Endodermal cell (in vitro differentiated cells): ENCODE measurements around the gene RRAD. TPM values are rescaled to one million over a fixed set of nuclear protein-coding genes. Genes with fewer than 3 reads are reported as not detected.

Experiments
- DNase-seq: peaks from one replicate; pipeline ENCODE4 v3.0.0-alpha.2; 2017
- H3K27ac ChIP-seq: 2 replicates; pipeline ENCODE4 v1.5.1; 2013; ENCODE audit warnings: mild to moderate bottlenecking, low read depth, low read length, moderate library complexity
- H3K27me3 ChIP-seq: 2 replicates; pipeline ENCODE4 v1.6.1; 2013; ENCODE audit warnings: mild to moderate bottlenecking, low read length, moderate library complexity; ENCODE audit not compliant: insufficient read depth, control insufficient read depth, poor library complexity, severe bottlenecking
- H3K36me3 ChIP-seq: 2 replicates; pipeline ENCODE4 v1.7.0; 2013; ENCODE audit warnings: mild to moderate bottlenecking, low read length, moderate library complexity; ENCODE audit not compliant: control insufficient read depth, insufficient read depth
- H3K4me1 ChIP-seq: one replicate; pipeline ENCODE4 v1.7.0; 2013; ENCODE audit warnings: low read length; ENCODE audit not compliant: control insufficient read depth, insufficient read depth
- H3K4me3 ChIP-seq: 2 replicates; pipeline ENCODE4 v1.5.1; 2013; ENCODE audit warnings: mild to moderate bottlenecking, low read length, moderate library complexity
- H3K9ac ChIP-seq: 2 replicates; pipeline ENCODE4 v1.6.1; 2013; ENCODE audit warnings: mild to moderate bottlenecking, low read length, moderate library complexity; ENCODE audit not compliant: poor library complexity, severe bottlenecking; ENCODE audit errors: extremely low read depth
- H3K9me3 ChIP-seq: 2 replicates; pipeline ENCODE4 v1.6.1; 2013; ENCODE audit warnings: mild to moderate bottlenecking, low read length, moderate library complexity; ENCODE audit not compliant: control insufficient read depth
- H3K27ac Mint-ChIP-seq: 2 replicates; pipeline ENCODE4 v1.8.0; 2020; ENCODE audit warnings: mixed read lengths
- H3K27me3 Mint-ChIP-seq: 2 replicates; pipeline ENCODE4 v1.8.0; 2021; ENCODE audit warnings: mild to moderate bottlenecking, mixed read lengths; ENCODE audit not compliant: insufficient read depth
- H3K36me3 Mint-ChIP-seq: 2 replicates; pipeline ENCODE4 v1.8.0; 2020; ENCODE audit warnings: low read depth, mixed read lengths
- H3K4me1 Mint-ChIP-seq: 2 replicates; pipeline ENCODE4 v1.8.0; 2020; ENCODE audit warnings: mixed read lengths
- H3K4me3 Mint-ChIP-seq: 2 replicates; pipeline ENCODE4 v1.8.0; 2020; ENCODE audit warnings: mild to moderate bottlenecking, moderate library complexity, mixed read lengths
- H3K9me3 Mint-ChIP-seq: 2 replicates; pipeline ENCODE4 v1.8.0; 2020; ENCODE audit warnings: mild to moderate bottlenecking, mixed read lengths
- CTCF ChIP-seq: fragments of 200-600 bp; sonication (generic); conservative IDR thresholded peaks from 2 replicates; pipeline ENCODE4 v1.5.0; 2021; ENCODE audit warnings: antibody characterized with exemption, mild to moderate bottlenecking
- WGBS, 2 experiments: methylation state at CpG; one replicate each; pipeline versions ENCODE4 v1.1.5 to v1.1.7; 2013; ENCODE audit warnings: missing lambda C conversion rate in 2 of 2, mixed read lengths in 1 of 2; ENCODE audit not compliant: insufficient coverage in 1 of 2, insufficient read length in 1 of 2; 5-methylcytosine and 5-hydroxymethylcytosine counted together
- total RNA-seq, 2 donors: library from RNA; stranded (reverse); fragmentation: NEBNext Ultra II Directional in 1 of 2; extraction: Animal tissue kit (Norgen Biotek cat#: 25700) in 1 of 2; gene quantifications; 2 replicates in 1 of 2; 3 replicates in 1 of 2; pipeline ENCODE4 v1.2.1, GENCODE V29; 2021

Gene RRAD
- total RNA-seq, 2 donors from 2014 or later, result 0.55 TPM; not detected in 1

- Histone ChIP-seq H3K9ac (no peak overlapping the region), H3K27ac (no peak overlapping the region), H3K9me3 (no peaks in the 10 kb centered on the region), H3K4me3 (no peak overlapping the region), H3K4me1 (peaks cover 10% of the 10 kb centered on the region), H3K27me3 (no peaks in the 10 kb centered on the region), H3K36me3 (no peaks in the 10 kb centered on the region)
- Mint-ChIP-seq H3K36me3 (no peaks in the 10 kb centered on the region), H3K9me3 (no peaks in the 10 kb centered on the region), H3K4me3 (no peak overlapping the region), H3K4me1 (peaks cover 15% of the 10 kb centered on the region), H3K27ac (no peak overlapping the region), H3K27me3 (peaks cover 7% of the 10 kb centered on the region)
- 72 to 73% methylated on average over 2 to 8 of the region's 9 CpGs for WGBS, 2 experiments
- no peak for TF ChIP-seq CTCF
- DNase-seq, result peak; percentile 78
These were observed 25.2 kb downstream of the RRAD start for GRCh38 chr16:66899945-66900710.

DNA sequence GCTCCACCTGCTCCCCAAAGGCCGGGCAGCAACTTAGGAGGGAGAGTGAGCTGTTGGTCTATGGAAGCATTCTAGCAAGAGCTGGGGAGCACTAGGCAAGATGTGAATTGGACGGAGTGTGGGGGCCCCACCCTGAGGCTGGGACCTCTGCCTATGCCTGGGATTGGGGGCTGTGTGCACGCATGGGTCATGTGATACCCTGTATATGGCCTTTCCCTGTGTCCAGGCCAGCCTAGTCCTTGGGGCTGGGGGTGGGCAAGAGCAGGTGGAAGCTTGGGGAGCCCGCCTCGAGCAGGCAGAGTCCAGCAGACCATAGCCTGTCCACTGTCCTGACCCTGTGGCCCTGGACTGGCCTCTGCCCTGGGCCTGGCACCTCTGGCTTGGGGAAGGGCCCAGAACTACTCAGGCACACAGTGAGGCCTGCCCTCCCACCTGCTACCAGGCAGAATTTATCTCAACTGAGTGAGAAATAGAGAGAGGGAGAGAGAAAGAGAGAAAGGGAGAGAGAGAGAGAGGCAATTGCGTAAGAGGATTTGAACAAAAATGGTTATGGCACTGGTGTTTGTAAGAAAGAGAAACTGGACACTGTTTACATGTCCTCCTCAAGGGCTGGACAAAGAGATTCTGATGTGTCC lies 25.9 kb downstream of the RRAD start:
- no peak for DNase-seq
- Histone ChIP-seq H3K9me3 (no peaks in the 10 kb centered on the region), H3K27ac (no peak overlapping the region), H3K4me1 (peaks cover 10% of the 10 kb centered on the region), H3K9ac (no peak overlapping the region), H3K4me3 (no peak overlapping the region), H3K27me3 (no peaks in the 10 kb centered on the region), H3K36me3 (no peaks in the 10 kb centered on the region)
- WGBS, 2 experiments, result 94 to 100% methylated on average over 2 to 6 of the region's 6 CpGs
- H3K27me3 Mint-ChIP-seq, result peaks cover 7% of the 10 kb centered on the region
- H3K36me3 Mint-ChIP-seq, result no peaks in the 10 kb centered on the region
- H3K4me1 Mint-ChIP-seq, result peaks cover 15% of the 10 kb centered on the region
- H3K27ac Mint-ChIP-seq, result peak overlapping the region; percentile 67
- H3K9me3 Mint-ChIP-seq, result no peaks in the 10 kb centered on the region
- H3K4me3 Mint-ChIP-seq, result no peak overlapping the region
- no peak for TF ChIP-seq CTCF

DNA sequence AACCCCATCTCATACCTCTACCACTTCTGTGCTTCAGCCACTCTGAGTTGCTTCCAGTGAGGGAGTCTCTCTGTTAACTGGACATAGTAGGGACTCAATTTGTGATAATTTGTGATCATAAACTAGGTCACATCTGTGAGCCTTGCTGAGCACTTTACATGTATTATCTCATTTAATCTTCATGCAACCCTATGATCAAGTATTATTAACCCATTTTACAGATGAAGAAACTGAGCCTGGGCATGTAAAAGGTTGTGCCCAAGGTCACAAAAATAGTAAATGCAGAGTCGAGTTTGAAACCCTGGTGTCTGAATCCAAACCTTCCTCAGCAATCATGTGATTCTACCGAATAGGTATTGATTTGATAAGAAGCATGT lies 26.4 kb downstream of the RRAD start:
- Histone ChIP-seq H3K9ac (no peak overlapping the region), H3K27me3 (no peaks in the 10 kb centered on the region), H3K9me3 (no peaks in the 10 kb centered on the region), H3K4me1 (peaks cover 10% of the 10 kb centered on the region), H3K36me3 (no peaks in the 10 kb centered on the region), H3K4me3 (no peak overlapping the region), H3K27ac (no peak overlapping the region)
- Mint-ChIP-seq H3K9me3 (no peaks in the 10 kb centered on the region), H3K36me3 (no peaks in the 10 kb centered on the region), H3K27me3 (peaks cover 7% of the 10 kb centered on the region), H3K27ac (no peak overlapping the region), H3K4me1 (peaks cover 15% of the 10 kb centered on the region), H3K4me3 (no peak overlapping the region)
- no peak for DNase-seq
- WGBS, 2 experiments, result 94 to 100% methylated on average over 2 of the region's 2 CpGs
- no peak for TF ChIP-seq CTCF
